ENCODE results near the gene DELE1. TPM values are rescaled to one million over a fixed set of nuclear protein-coding genes. Genes with fewer than 3 reads are reported as not detected.
A peak's percentile ranks its signal among the peaks of the same experiment; 100 is the strongest.

Gene DELE1
- total RNA-seq, 2 donors from 2014 or later, result 66.7 to 98.1 TPM

GRCh38 chr5:141966275-141966962 is 42.7 kb downstream of the DELE1 start:
- 88% methylated on average over 4 of the region's 4 CpGs for WGBS
- no peaks in the 10 kb centered on the region for H3K9me3 ChIP-seq
- TF ChIP-seq, protein P1, sequence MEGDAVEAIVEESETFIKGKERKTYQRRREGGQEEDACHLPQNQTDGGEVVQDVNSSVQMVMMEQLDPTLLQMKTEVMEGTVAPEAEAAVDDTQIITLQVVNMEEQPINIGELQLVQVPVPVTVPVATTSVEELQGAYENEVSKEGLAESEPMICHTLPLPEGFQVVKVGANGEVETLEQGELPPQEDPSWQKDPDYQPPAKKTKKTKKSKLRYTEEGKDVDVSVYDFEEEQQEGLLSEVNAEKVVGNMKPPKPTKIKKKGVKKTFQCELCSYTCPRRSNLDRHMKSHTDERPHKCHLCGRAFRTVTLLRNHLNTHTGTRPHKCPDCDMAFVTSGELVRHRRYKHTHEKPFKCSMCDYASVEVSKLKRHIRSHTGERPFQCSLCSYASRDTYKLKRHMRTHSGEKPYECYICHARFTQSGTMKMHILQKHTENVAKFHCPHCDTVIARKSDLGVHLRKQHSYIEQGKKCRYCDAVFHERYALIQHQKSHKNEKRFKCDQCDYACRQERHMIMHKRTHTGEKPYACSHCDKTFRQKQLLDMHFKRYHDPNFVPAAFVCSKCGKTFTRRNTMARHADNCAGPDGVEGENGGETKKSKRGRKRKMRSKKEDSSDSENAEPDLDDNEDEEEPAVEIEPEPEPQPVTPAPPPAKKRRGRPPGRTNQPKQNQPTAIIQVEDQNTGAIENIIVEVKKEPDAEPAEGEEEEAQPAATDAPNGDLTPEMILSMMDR (IDR thresholded peaks at IDR 0.05), result no peak
- TF ChIP-seq POLR2AphosphoS5 (IDR thresholded peaks at IDR 0.05), result no peak
- TF ChIP-seq POLR2A (IDR thresholded peaks at IDR 0.05), result no peak
- intact Hi-C loops (cut with DNase I), result loop anchor here (10.0 kb wide), 1 partner anchor 48 kb away; the partner anchor contains the start of gene GNPDA1
- no peak overlapping the region for H3K4me3 ChIP-seq
- H3K4me1 ChIP-seq (replicated peaks), result no peaks in the 10 kb centered on the region
- no peak overlapping the region for H3K27ac ChIP-seq
- H3K27me3 ChIP-seq (replicated peaks; ENCODE audit: insufficient read depth), result no peaks in the 10 kb centered on the region
- DNase-seq (ENCODE audit: low spot score), result no peak
- no peaks in the 10 kb centered on the region for H3K36me3 ChIP-seq

DNA sequence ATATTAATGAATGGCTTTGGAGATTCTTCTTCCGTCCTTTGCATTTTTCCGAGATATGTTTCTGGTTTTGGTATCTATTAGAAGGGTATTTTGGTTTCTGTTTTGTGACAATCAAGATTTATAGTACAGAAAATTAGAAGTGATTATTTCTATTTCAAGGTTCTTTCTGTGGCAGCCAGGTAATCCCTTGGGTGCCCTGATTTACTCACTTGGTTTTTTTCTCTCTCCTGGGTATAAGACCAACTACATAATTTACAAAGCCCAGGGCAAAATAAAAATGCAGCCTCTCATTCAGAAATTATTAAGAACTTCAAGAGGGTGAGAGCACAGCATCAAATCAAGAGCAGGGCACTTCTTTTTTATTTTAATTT is 43.3 kb downstream of the DELE1 start:
- Histone ChIP-seq H3K36me3 (no peaks in the 10 kb centered on the region), H3K27ac (no peak overlapping the region), H3K4me1 (replicated peaks) (no peaks in the 10 kb centered on the region), H3K27me3 (replicated peaks; ENCODE audit: insufficient read depth) (no peaks in the 10 kb centered on the region), H3K9me3 (no peaks in the 10 kb centered on the region), H3K4me3 (no peak overlapping the region)
- WGBS, result 95% methylated on average over 2 of the region's 2 CpGs
- TF ChIP-seq POLR2A (IDR thresholded peaks at IDR 0.05) (no peak), POLR2AphosphoS5 (IDR thresholded peaks at IDR 0.05) (no peak)
- TF ChIP-seq, protein P1 (IDR thresholded peaks at IDR 0.05), result no peak
- no peak for DNase-seq (ENCODE audit: low spot score)
- intact Hi-C loops (cut with DNase I), result loop anchor here (10.0 kb wide), 1 partner anchor 48 kb away; the partner anchor contains the start of gene GNPDA1

GRCh38 chr5:141968914-141969608 is 45.4 kb downstream of the DELE1 start, which contains the start of gene RNF14:
RNF14 (plus strand) TSS chr5:141969105; CDS start chr5:141973589, 4,484 bp downstream.
- intact Hi-C loops (cut with DNase I), result loop anchor here (2.0 to 10.0 kb wide), 2 partner anchors 46 kb away; partner anchors contain the start of genes DELE1 and GNPDA1
- Histone ChIP-seq H3K4me1 (replicated peaks) (no peaks in the 10 kb centered on the region), H3K27me3 (replicated peaks; ENCODE audit: insufficient read depth) (no peaks in the 10 kb centered on the region), H3K4me3 (peak within 1 kb of the TSS; percentile 67 to 83), H3K36me3 (no peaks in the 10 kb centered on the region), H3K9me3 (no peaks in the 10 kb centered on the region), H3K27ac (peak within 1 kb of the TSS; percentile 96)
- WGBS, result under 1% methylated on average over 63 of the region's 63 CpGs
- TF ChIP-seq POLR2A (IDR thresholded peaks at IDR 0.05) (peak; percentile 87), POLR2AphosphoS5 (IDR thresholded peaks at IDR 0.05) (peak; percentile 92)
- TF ChIP-seq, protein P1 (IDR thresholded peaks at IDR 0.05), result peak; percentile 81 to 98 (median 94)
- peak; percentile 90 for DNase-seq (ENCODE audit: low spot score)

DNA sequence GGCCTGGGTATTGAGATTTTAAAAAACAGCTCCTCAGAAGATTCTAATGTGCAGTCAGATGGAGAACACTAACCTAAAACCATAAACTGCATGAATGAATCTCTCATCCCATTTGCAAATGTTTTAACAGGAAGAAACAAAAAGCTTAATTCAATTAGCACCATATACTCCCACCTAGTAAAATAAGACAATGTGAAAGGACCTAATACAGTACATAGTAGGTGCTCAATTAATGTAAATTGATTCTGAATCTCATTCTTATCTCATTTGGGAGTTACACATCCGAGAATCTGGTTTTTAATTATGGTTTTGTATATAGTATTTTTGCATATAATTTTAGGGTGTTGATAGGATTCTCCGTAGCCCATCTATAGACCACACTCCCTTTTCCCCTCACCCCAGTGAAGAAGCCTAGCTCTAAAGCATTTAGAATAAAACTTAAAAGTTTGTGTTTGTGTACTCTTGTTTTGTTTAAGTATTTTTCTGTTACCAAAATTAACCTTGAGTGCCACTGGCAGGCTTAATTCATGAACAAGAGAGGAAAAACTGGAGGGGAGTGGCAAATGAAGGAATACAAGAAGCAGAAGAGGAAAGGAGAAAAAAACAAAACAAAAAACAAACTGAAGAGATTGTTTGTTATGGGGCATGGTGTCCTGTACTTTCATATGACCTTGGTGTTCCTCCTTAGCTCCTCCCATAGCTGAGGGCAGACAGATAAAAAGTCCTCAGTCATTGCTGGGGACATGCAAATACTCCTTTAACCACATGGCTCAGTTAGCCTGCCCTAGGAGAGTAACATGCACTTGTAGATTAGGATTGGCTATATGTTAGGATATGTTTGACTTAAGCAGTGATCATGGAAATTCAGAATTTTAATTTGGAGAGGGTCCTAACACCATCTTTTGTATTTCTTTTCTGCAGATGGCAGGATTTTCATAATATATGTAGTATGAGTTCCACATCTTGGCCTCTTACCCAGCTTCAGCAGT is 46.4 kb downstream of the DELE1 start:
- H3K27me3 ChIP-seq (replicated peaks; ENCODE audit: insufficient read depth), result no peaks in the 10 kb centered on the region
- TF ChIP-seq, protein P1 (IDR thresholded peaks at IDR 0.05), result no peak
- TF ChIP-seq POLR2A (IDR thresholded peaks at IDR 0.05) (no peak), POLR2AphosphoS5 (IDR thresholded peaks at IDR 0.05) (no peak)
- H3K4me3 ChIP-seq, result peak overlapping the region; percentile 67 to 83
- no peaks in the 10 kb centered on the region for H3K4me1 ChIP-seq (replicated peaks)
- no peaks in the 10 kb centered on the region for H3K36me3 ChIP-seq
- DNase-seq (ENCODE audit: low spot score), result no peak
- H3K9me3 ChIP-seq, result no peaks in the 10 kb centered on the region
- 72% methylated on average over 2 of the region's 2 CpGs for WGBS
- intact Hi-C loops (cut with DNase I), result loop anchor here (2.0 to 10.0 kb wide), 2 partner anchors 45 to 47 kb away; partner anchors contain the start of genes DELE1 and GNPDA1
- H3K27ac ChIP-seq, result peak overlapping the region; percentile 96

All from prostate gland (tissue), 2 donors.